Panc1 (cell line): ENCODE measurements around the gene AGPAT3. TPM values are rescaled to one million over a fixed set of nuclear protein-coding genes. Genes with fewer than 3 reads are reported as not detected.

Source experiments
- ATAC-seq: fragments of 200-7000 bp; cut with Tn5 transposase; 2 replicates; pipeline ENCODE4 v1.9.1; 2020; ENCODE audit warnings: mild to moderate bottlenecking, moderate library complexity
- BruUV-seq: library from RNA; stranded (reverse); fragments of 400-500 nt; replicated peaks from 2 replicates; lab custom pipeline; 2021; lab: Mats Ljungman, UMichigan
- CTCF ChIA-PET: fragments of 300-600 bp; sonication (Branson Sonifier 250); formaldehyde crosslinking; loops from one replicate; lab custom pipeline; 2022; ENCODE audit warnings: antibody characterized with exemption; lab: Charles Lee
- POLR2A ChIA-PET: fragments of 300-600 bp; sonication (Branson Sonifier 250); formaldehyde crosslinking; loops from one replicate; lab custom pipeline; 2022; ENCODE audit warnings: antibody characterized with exemption; lab: Charles Lee
- DNase-seq: peaks from one replicate; pipeline ENCODE4 v3.0.0-alpha.2; 2010; ENCODE audit warnings: low read depth, low spot score
- H3K27ac ChIP-seq: 2 replicates; pipeline ENCODE4 v1.5.1; 2011; ENCODE audit warnings: mild to moderate bottlenecking, low read length, inconsistent platforms
- H3K27me3 ChIP-seq: fragments of 200-500 bp; sonication (Bioruptor generic); 2 replicates; pipeline ENCODE4 v1.6.0; 2014; ENCODE audit warnings: low read length, inconsistent platforms; ENCODE audit not compliant: control insufficient read depth, insufficient read depth
- H3K36me3 ChIP-seq: fragments of 200-500 bp; sonication (Bioruptor generic); 2 replicates; pipeline ENCODE4 v1.5.1; 2014; ENCODE audit warnings: inconsistent platforms, mild to moderate bottlenecking, low read length, moderate library complexity; ENCODE audit not compliant: control insufficient read depth, insufficient read depth
- H3K4me1 ChIP-seq: 2 replicates; pipeline ENCODE4 v1.5.1; 2011; ENCODE audit warnings: inconsistent platforms, mild to moderate bottlenecking, low read length, moderate library complexity; ENCODE audit not compliant: control insufficient read depth, insufficient read depth
- H3K4me3 ChIP-seq, 2 experiments: 2 replicates each; pipeline ENCODE4 v1.5.1; 2011 to 2012; ENCODE audit warnings: low read depth in 2 of 2, low read length in 2 of 2, mild to moderate bottlenecking in 2 of 2, inconsistent platforms in 1 of 2, moderate library complexity in 1 of 2
- H3K9me3 ChIP-seq: fragments of 200-500 bp; sonication (Bioruptor generic); 2 replicates; pipeline ENCODE4 v1.5.1; 2014; ENCODE audit warnings: low read depth, mild to moderate bottlenecking, inconsistent platforms, low read length, moderate library complexity; ENCODE audit not compliant: control insufficient read depth, insufficient read depth
- POLR2AphosphoS5 ChIP-seq: IDR thresholded peaks from 2 replicates; pipeline ENCODE4 v1.6.1; 2012; ENCODE audit warnings: mild to moderate bottlenecking, low read depth, low read length, moderate library complexity
- SIN3A ChIP-seq: IDR thresholded peaks from 2 replicates; pipeline ENCODE4 v1.6.1; 2012; ENCODE audit warnings: low read depth, mild to moderate bottlenecking, low read length, moderate library complexity, borderline replicate concordance; ENCODE audit not compliant: insufficient read depth
- TCF7L2 ChIP-seq: IDR thresholded peaks from 2 replicates; pipeline ENCODE4 v1.6.1; 2011; ENCODE audit warnings: mild to moderate bottlenecking, low read depth, low read length, inconsistent platforms
- in situ Hi-C: cut with HindIII; loops from 2 replicates; pipeline ENCODE4 v1.10.0; 2016; ENCODE audit warnings: low sequenced_read_pairs, low pct_unique_long_range_greater_than_20kb
- intact Hi-C: fragments of 100-400 bp; cut with micrococcal nuclease; formaldehyde crosslinking; loops from one replicate; pipeline ENCODE4 v1.10.0; 2022; ENCODE audit not compliant: unreplicated experiment
- total RNA-seq: library from RNA; stranded (reverse); gene quantifications from one replicate; pipeline ENCODE4 v1.2.1, GENCODE V29; 2021; ENCODE audit not compliant: unreplicated experiment
- TF ChIP-seq, protein P1 (sequence below), 2 experiments: IDR thresholded peaks; 2 replicates each; pipeline ENCODE4 v1.6.1; 2011 to 2012; ENCODE audit warnings: low read depth in 2 of 2, control low read depth in 1 of 2, low read length in 1 of 2, mild to moderate bottlenecking in 1 of 2, moderate library complexity in 1 of 2; ENCODE audit not compliant: insufficient read depth in 1 of 2
- TF ChIP-seq, protein P2 (sequence below): fragments of 450-650 bp; IDR thresholded peaks from 2 replicates; pipeline ENCODE4 v1.5.1; 2017; ENCODE audit warnings: mild to moderate bottlenecking

Gene AGPAT3
- total RNA-seq, 1 experiment from 2014 or later = 40.1 TPM

- no peak overlapping the region for H3K27ac ChIP-seq
- no peaks in the 10 kb centered on the region for H3K36me3 ChIP-seq
- ChIA-PET CTCF (interaction anchor here (0.5 kb wide), 1 partner anchor 14 kb away, joined by 4 read pairs; no protein-coding TSS in a partner anchor), POLR2A (interaction anchor here (0.6 kb wide), 1 partner anchor 635 kb away, joined by 3 read pairs; no protein-coding TSS in a partner anchor)
- no peaks in the 10 kb centered on the region; the same call in 1 of the 2 replicates for H3K4me1 ChIP-seq
- ATAC-seq = no peak
- no peaks in the 10 kb centered on the region for H3K27me3 ChIP-seq
- no peak overlapping the region for H3K4me3 ChIP-seq
- BruUV-seq = no TSS peak
- no peaks in the 10 kb centered on the region for H3K9me3 ChIP-seq
- DNase-seq = no peak
- intact Hi-C loops (no loop called here), in situ Hi-C loops (no loop called here)
- no peak for TF ChIP-seq TCF7L2
- no peak for TF ChIP-seq SIN3A
- no peak for TF ChIP-seq POLR2AphosphoS5
- TF ChIP-seq, protein P1, sequence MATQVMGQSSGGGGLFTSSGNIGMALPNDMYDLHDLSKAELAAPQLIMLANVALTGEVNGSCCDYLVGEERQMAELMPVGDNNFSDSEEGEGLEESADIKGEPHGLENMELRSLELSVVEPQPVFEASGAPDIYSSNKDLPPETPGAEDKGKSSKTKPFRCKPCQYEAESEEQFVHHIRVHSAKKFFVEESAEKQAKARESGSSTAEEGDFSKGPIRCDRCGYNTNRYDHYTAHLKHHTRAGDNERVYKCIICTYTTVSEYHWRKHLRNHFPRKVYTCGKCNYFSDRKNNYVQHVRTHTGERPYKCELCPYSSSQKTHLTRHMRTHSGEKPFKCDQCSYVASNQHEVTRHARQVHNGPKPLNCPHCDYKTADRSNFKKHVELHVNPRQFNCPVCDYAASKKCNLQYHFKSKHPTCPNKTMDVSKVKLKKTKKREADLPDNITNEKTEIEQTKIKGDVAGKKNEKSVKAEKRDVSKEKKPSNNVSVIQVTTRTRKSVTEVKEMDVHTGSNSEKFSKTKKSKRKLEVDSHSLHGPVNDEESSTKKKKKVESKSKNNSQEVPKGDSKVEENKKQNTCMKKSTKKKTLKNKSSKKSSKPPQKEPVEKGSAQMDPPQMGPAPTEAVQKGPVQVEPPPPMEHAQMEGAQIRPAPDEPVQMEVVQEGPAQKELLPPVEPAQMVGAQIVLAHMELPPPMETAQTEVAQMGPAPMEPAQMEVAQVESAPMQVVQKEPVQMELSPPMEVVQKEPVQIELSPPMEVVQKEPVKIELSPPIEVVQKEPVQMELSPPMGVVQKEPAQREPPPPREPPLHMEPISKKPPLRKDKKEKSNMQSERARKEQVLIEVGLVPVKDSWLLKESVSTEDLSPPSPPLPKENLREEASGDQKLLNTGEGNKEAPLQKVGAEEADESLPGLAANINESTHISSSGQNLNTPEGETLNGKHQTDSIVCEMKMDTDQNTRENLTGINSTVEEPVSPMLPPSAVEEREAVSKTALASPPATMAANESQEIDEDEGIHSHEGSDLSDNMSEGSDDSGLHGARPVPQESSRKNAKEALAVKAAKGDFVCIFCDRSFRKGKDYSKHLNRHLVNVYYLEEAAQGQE (IDR thresholded peaks at IDR 0.05; ENCODE audit: insufficient read depth in 1 of 2, low read depth in 2 of 2, low read length in 1 of 2) = no peak
- TF ChIP-seq, protein P2, sequence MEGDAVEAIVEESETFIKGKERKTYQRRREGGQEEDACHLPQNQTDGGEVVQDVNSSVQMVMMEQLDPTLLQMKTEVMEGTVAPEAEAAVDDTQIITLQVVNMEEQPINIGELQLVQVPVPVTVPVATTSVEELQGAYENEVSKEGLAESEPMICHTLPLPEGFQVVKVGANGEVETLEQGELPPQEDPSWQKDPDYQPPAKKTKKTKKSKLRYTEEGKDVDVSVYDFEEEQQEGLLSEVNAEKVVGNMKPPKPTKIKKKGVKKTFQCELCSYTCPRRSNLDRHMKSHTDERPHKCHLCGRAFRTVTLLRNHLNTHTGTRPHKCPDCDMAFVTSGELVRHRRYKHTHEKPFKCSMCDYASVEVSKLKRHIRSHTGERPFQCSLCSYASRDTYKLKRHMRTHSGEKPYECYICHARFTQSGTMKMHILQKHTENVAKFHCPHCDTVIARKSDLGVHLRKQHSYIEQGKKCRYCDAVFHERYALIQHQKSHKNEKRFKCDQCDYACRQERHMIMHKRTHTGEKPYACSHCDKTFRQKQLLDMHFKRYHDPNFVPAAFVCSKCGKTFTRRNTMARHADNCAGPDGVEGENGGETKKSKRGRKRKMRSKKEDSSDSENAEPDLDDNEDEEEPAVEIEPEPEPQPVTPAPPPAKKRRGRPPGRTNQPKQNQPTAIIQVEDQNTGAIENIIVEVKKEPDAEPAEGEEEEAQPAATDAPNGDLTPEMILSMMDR = no peak
These were observed 64.4 kb downstream of the AGPAT3 start for GRCh38 chr21:43929217-43929971.

DNA sequence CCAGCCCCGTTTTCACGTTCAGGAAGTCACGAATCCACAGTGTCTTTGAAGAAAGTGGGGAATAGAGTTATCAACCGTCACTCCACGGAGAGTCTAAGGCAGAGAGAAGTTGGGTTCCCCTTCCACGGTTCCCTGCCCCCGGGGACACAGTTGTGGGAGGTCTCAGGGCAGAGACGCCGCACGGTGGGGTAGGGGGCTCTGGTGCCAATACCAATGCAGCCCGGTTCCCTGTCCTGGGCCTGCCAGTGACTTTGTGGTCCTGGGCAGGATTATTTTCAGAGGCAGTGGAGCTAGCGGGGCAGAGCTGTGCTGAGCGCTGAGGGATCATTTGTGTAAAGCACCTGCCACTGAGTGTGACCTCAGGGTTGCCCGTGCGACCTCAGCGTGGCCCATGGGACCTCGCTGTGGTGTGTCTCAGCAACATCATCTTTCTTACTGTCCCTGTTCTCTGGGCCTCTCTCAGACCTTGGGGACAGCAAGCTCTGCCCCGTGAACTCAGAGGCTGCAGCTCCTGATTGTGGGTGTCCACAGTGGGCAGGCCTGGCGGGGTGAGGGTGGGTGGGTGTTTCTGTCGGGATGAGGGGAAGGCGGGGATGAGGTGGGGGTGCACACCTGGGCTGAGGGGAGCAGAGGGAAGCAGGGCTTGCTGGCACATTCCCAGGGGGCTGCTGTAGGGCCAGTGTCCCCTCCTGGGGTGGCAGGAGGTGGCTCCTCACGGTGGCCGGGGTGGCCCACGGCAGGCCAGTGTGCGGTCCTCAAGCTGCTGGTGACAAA lies 65.2 kb downstream of the AGPAT3 start:
- ATAC-seq (no peak), DNase-seq (no peak)
- H3K27me3 ChIP-seq = no peaks in the 10 kb centered on the region
- BruUV-seq = no TSS peak
- ChIA-PET CTCF (no interaction called here), POLR2A (no interaction called here)
- TF ChIP-seq, protein P1 (IDR thresholded peaks at IDR 0.05; ENCODE audit: insufficient read depth in 1 of 2, low read depth in 2 of 2, low read length in 1 of 2) = no peak
- no peak for TF ChIP-seq TCF7L2
- TF ChIP-seq SIN3A = no peak
- TF ChIP-seq, protein P2 = no peak
- no peak for TF ChIP-seq POLR2AphosphoS5
- intact Hi-C loops (no loop called here), in situ Hi-C loops (no loop called here)
- no peaks in the 10 kb centered on the region for H3K9me3 ChIP-seq
- no peak overlapping the region for H3K27ac ChIP-seq
- no peaks in the 10 kb centered on the region for H3K36me3 ChIP-seq
- no peak overlapping the region for H3K4me3 ChIP-seq
- H3K4me1 ChIP-seq = no peaks in the 10 kb centered on the region
